ENCODE results near the gene TSTD1.

- TF ChIP-seq EZH2 (IDR thresholded peaks at IDR 0.05; ENCODE audit: insufficient read depth, poor library complexity, severe bottlenecking): no peak
- no peak for TF ChIP-seq EZH2phosphoT487 (IDR thresholded peaks at IDR 0.05; ENCODE audit: insufficient read depth, low read depth)
Measured at GRCh38 chr1:161039154-161039545, 386 bp upstream of the TSTD1 start.
